ENCODE results near the gene ZYX.
"Not testable (repeated sequence)": the region's sequence is repeated elsewhere in the genome, so short reads cannot be mapped to it uniquely, and the experiment has no call there.

ZYX gene

GRCh38 chr7:143418681-143419458, 37.7 kb downstream of the ZYX start:
- no peak overlapping the region for H3K9ac ChIP-seq (ENCODE audit: low read length)
- H3K36me3 ChIP-seq (ENCODE audit: control insufficient read depth, low read depth, low read length): no peaks in the 10 kb centered on the region
- peaks cover 16% of the 10 kb centered on the region for H3K4me1 ChIP-seq (ENCODE audit: control insufficient read depth, low read depth, low read length)
- no peaks in the 10 kb centered on the region for H3K9me3 ChIP-seq (ENCODE audit: control insufficient read depth, low read depth, low read length)
- H3K27me3 ChIP-seq (ENCODE audit: control insufficient read depth, insufficient read depth, low read length): no peaks in the 10 kb centered on the region
- no peak overlapping the region for H3K27ac ChIP-seq (ENCODE audit: low read length)
- H3K4me3 ChIP-seq (ENCODE audit: low read length): no peak overlapping the region

- H3K9me3 ChIP-seq (ENCODE audit: control insufficient read depth, low read depth, low read length): no peaks in the 10 kb centered on the region
- no peaks in the 10 kb centered on the region for H3K36me3 ChIP-seq (ENCODE audit: control insufficient read depth, low read depth, low read length)
- H3K9ac ChIP-seq (ENCODE audit: low read length): no peak overlapping the region
- no peaks in the 10 kb centered on the region for H3K27me3 ChIP-seq (ENCODE audit: control insufficient read depth, insufficient read depth, low read length)
- no peak overlapping the region for H3K4me3 ChIP-seq (ENCODE audit: low read length)
- no peak overlapping the region for H3K27ac ChIP-seq (ENCODE audit: low read length)
- H3K4me1 ChIP-seq (ENCODE audit: control insufficient read depth, low read depth, low read length): peaks cover 16% of the 10 kb centered on the region
Observed at GRCh38 chr7:143419880-143420279, 38.7 kb downstream of the ZYX start.

GRCh38 chr7:143420624-143421023, 39.5 kb downstream of the ZYX start:
- H3K9ac ChIP-seq (ENCODE audit: low read length); H3K4me3 ChIP-seq (ENCODE audit: low read length); H3K9me3 ChIP-seq (ENCODE audit: control insufficient read depth, low read depth, low read length); H3K27me3 ChIP-seq (ENCODE audit: control insufficient read depth, insufficient read depth, low read length); H3K36me3 ChIP-seq (ENCODE audit: control insufficient read depth, low read depth, low read length); H3K27ac ChIP-seq (ENCODE audit: low read length): not testable (repeated sequence)
- H3K4me1 ChIP-seq (ENCODE audit: control insufficient read depth, low read depth, low read length): peaks cover 16% of the 10 kb centered on the region

- Histone ChIP-seq H3K9ac (ENCODE audit: low read length) (no peak overlapping the region), H3K4me3 (ENCODE audit: low read length) (no peak overlapping the region), H3K27me3 (ENCODE audit: control insufficient read depth, insufficient read depth, low read length) (no peaks in the 10 kb centered on the region), H3K36me3 (ENCODE audit: control insufficient read depth, low read depth, low read length) (no peaks in the 10 kb centered on the region), H3K27ac (ENCODE audit: low read length) (no peak overlapping the region), H3K9me3 (ENCODE audit: control insufficient read depth, low read depth, low read length) (no peaks in the 10 kb centered on the region), H3K4me1 (ENCODE audit: control insufficient read depth, low read depth, low read length) (peaks cover 16% of the 10 kb centered on the region)
Observed at GRCh38 chr7:143422033-143422432, 40.9 kb downstream of the ZYX start.

GRCh38 chr7:143424476-143424875, 43.3 kb downstream of the ZYX start:
- H3K9me3 ChIP-seq (ENCODE audit: control insufficient read depth, low read depth, low read length); H3K27me3 ChIP-seq (ENCODE audit: control insufficient read depth, insufficient read depth, low read length); H3K4me3 ChIP-seq (ENCODE audit: low read length); H3K4me1 ChIP-seq (ENCODE audit: control insufficient read depth, low read depth, low read length); H3K36me3 ChIP-seq (ENCODE audit: control insufficient read depth, low read depth, low read length); H3K27ac ChIP-seq (ENCODE audit: low read length); H3K9ac ChIP-seq (ENCODE audit: low read length): not testable (repeated sequence)

- H3K27me3 ChIP-seq (ENCODE audit: control insufficient read depth, insufficient read depth, low read length): no peaks in the 10 kb centered on the region
- no peak overlapping the region for H3K27ac ChIP-seq (ENCODE audit: low read length)
- no peak overlapping the region for H3K9ac ChIP-seq (ENCODE audit: low read length)
- H3K4me3 ChIP-seq (ENCODE audit: low read length): no peak overlapping the region
- H3K36me3 ChIP-seq (ENCODE audit: control insufficient read depth, low read depth, low read length): no peaks in the 10 kb centered on the region
- H3K9me3 ChIP-seq (ENCODE audit: control insufficient read depth, low read depth, low read length): no peaks in the 10 kb centered on the region
- no peaks in the 10 kb centered on the region for H3K4me1 ChIP-seq (ENCODE audit: control insufficient read depth, low read depth, low read length)
Observed at GRCh38 chr7:143426479-143427142, 45.5 kb downstream of the ZYX start.

GRCh38 chr7:143429770-143430698, 48.9 kb downstream of the ZYX start:
- H3K9ac ChIP-seq (ENCODE audit: low read length): no peak overlapping the region
- no peak overlapping the region for H3K27ac ChIP-seq (ENCODE audit: low read length)

GRCh38 chr7:143431109-143431508, 50.0 kb downstream of the ZYX start:
- Histone ChIP-seq H3K9me3 (ENCODE audit: control insufficient read depth, low read depth, low read length) (no peaks in the 10 kb centered on the region), H3K27me3 (ENCODE audit: control insufficient read depth, insufficient read depth, low read length) (no peaks in the 10 kb centered on the region), H3K36me3 (ENCODE audit: control insufficient read depth, low read depth, low read length) (no peaks in the 10 kb centered on the region), H3K27ac (ENCODE audit: low read length) (no peak overlapping the region), H3K9ac (ENCODE audit: low read length) (no peak overlapping the region), H3K4me3 (ENCODE audit: low read length) (no peak overlapping the region), H3K4me1 (ENCODE audit: control insufficient read depth, low read depth, low read length) (peaks cover under 1% of the 10 kb centered on the region)

More at GRCh38 chr7:143429770-143430698, 48.9 kb downstream of the ZYX start:
- Histone ChIP-seq H3K4me3 (ENCODE audit: low read length) (no peak overlapping the region), H3K4me1 (ENCODE audit: control insufficient read depth, low read depth, low read length) (no peaks in the 10 kb centered on the region), H3K36me3 (ENCODE audit: control insufficient read depth, low read depth, low read length) (no peaks in the 10 kb centered on the region), H3K27me3 (ENCODE audit: control insufficient read depth, insufficient read depth, low read length) (no peaks in the 10 kb centered on the region), H3K9me3 (ENCODE audit: control insufficient read depth, low read depth, low read length) (no peaks in the 10 kb centered on the region)

- Histone ChIP-seq H3K27me3 (ENCODE audit: control insufficient read depth, insufficient read depth, low read length) (no peaks in the 10 kb centered on the region), H3K27ac (ENCODE audit: low read length) (no peak overlapping the region), H3K36me3 (ENCODE audit: control insufficient read depth, low read depth, low read length) (no peaks in the 10 kb centered on the region), H3K9me3 (ENCODE audit: control insufficient read depth, low read depth, low read length) (no peaks in the 10 kb centered on the region), H3K4me1 (ENCODE audit: control insufficient read depth, low read depth, low read length) (peaks cover 12% of the 10 kb centered on the region), H3K9ac (ENCODE audit: low read length) (no peak overlapping the region), H3K4me3 (ENCODE audit: low read length) (no peak overlapping the region)
Observed at GRCh38 chr7:143433759-143434158, 52.6 kb downstream of the ZYX start.

GRCh38 chr7:143434660-143435059, 53.5 kb downstream of the ZYX start:
- H3K9ac ChIP-seq (ENCODE audit: low read length): no peak overlapping the region
- peaks cover 12% of the 10 kb centered on the region for H3K4me1 ChIP-seq (ENCODE audit: control insufficient read depth, low read depth, low read length)
- H3K27ac ChIP-seq (ENCODE audit: low read length): no peak overlapping the region
- no peaks in the 10 kb centered on the region for H3K9me3 ChIP-seq (ENCODE audit: control insufficient read depth, low read depth, low read length)
- H3K36me3 ChIP-seq (ENCODE audit: control insufficient read depth, low read depth, low read length): no peaks in the 10 kb centered on the region
- H3K27me3 ChIP-seq (ENCODE audit: control insufficient read depth, insufficient read depth, low read length): no peaks in the 10 kb centered on the region
- H3K4me3 ChIP-seq (ENCODE audit: low read length): no peak overlapping the region

GRCh38 chr7:143435266-143435665, 54.1 kb downstream of the ZYX start:
- no peak overlapping the region for H3K4me3 ChIP-seq (ENCODE audit: low read length)
- H3K9me3 ChIP-seq (ENCODE audit: control insufficient read depth, low read depth, low read length): no peaks in the 10 kb centered on the region
- no peaks in the 10 kb centered on the region for H3K36me3 ChIP-seq (ENCODE audit: control insufficient read depth, low read depth, low read length)
- H3K9ac ChIP-seq (ENCODE audit: low read length): no peak overlapping the region
- H3K27me3 ChIP-seq (ENCODE audit: control insufficient read depth, insufficient read depth, low read length): no peaks in the 10 kb centered on the region
- peaks cover 12% of the 10 kb centered on the region for H3K4me1 ChIP-seq (ENCODE audit: control insufficient read depth, low read depth, low read length)
- no peak overlapping the region for H3K27ac ChIP-seq (ENCODE audit: low read length)
